GM21723 (cell line): Measurements from ENCODE around the gene GSTM2.
"Not testable (repeated sequence)": the region's sequence is repeated elsewhere in the genome, so short reads cannot be mapped to it uniquely, and the experiment has no call there.

ENCODE experiments used
- ATAC-seq: cut with Tn5 transposase; IDR thresholded peaks from one replicate; pipeline ENCODE4 v1.9.1; 2021; ENCODE audit warnings: mild to moderate bottlenecking, moderate library complexity; ENCODE audit not compliant: unreplicated experiment

The GSTM2 gene

GRCh38 chr1:109673861-109674260, 6.0 kb downstream of the GSTM2 start:
- not testable (repeated sequence) for ATAC-seq

- not testable (repeated sequence) for ATAC-seq
Observed at GRCh38 chr1:109676683-109677381, 9.0 kb downstream of the GSTM2 start.

DNA sequence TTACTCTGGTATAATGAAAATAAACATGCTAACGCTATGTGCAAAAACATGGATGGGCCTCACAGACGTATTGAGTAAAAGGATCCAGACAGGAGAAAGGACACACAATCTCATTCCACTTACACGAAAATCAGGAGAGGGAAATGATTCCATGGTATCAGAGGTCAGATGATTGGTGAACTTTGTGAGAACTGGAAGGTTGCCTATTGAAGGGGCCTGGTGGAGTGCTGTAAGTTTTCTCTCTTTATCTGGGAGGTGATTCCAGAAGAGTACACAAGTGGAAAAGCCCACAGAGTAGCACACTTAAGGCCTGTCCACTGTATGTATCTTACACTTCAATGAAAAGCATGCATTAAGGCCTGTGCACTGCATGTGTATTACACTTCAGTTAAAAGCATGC, 9.6 kb downstream of the GSTM2 start:
- ATAC-seq: no peak

DNA sequence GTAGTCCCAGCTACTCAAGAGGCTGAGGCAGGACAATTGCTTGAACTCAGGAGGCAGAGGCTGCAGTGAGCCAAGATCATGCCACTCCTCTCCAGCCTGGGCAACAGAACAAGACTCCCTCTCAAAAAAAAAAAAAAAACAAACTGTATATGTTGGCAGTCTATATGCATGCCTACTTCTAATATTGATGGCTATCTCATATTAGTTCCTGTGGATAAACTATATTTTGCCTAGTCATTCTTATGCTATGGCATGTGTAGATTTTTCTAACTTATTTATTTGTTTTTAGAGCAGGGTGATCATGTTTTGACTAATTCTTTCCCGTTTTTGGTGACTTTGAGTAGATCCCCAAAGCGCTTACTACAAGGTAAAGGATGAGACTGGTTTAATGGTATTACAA, 10.8 kb downstream of the GSTM2 start:
- ATAC-seq: not testable (repeated sequence)

DNA sequence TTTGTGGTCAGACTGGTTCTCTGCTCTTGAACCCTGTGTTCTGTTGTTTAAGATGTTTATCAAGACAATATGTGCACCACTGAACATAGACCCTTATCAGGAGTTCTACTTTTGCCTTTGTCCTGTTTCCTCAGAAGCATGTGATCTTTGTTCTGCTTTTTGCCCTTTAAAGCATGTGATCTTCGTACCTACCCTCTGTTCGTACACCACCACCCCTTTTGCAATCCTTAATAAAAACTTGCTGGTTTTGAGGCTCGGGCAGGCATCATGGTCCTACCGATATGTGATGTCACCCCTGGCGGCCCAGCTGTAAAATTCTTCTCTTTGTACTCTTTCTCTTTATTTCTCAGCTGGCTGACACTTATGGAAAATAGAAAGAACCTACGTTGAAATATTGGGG, 16.9 kb downstream of the GSTM2 start:
- ATAC-seq: not testable (repeated sequence)

- not testable (repeated sequence) for ATAC-seq
Observed at GRCh38 chr1:109685399-109685798, 17.5 kb downstream of the GSTM2 start.

GRCh38 chr1:109685890-109686289, 18.0 kb downstream of the GSTM2 start:
- ATAC-seq: not testable (repeated sequence)

GRCh38 chr1:109687109-109687508, 19.3 kb downstream of the GSTM2 start:
- ATAC-seq: not testable (repeated sequence)

DNA sequence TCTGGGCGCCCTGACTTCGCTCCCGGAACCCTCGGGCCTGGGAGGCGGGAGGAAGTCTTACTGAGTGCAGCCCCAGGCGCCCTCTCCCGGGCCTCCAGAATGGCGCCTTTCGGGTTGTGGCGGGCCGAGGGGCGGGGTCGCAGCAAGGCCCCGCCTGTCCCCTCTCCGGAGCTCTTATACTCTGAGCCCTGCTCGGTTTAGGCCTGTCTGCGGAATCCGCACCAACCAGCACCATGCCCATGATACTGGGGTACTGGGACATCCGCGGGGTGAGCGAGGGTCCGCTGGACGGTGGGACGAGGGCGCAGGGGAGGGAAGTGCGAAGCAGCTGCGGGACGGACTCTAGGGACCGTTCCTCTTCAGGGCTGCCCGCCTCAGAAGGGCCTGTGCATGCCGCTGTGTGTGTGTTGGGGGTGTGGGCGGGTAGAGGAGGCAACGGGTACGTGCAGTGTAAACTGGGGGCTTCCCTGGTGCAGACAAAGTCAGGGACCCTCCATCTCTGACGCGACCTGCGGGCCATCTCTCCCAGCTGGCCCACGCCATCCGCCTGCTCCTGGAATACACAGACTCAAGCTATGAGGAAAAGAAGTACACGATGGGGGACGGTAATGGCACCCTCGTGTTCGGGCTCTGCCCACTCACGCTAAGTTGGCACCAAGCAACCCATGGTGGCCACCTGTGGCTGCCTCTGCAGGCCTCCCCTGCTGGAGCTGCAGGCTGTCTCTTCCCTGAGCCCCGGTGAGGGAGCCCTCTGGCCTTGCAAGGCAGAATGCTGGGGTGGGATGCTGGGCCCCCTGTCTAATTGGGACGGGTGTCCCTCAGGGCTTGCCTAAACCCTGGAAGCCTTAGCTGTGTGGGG, 20.0 kb downstream of the GSTM2 start, which contains the start of gene GSTM1:
GSTM1 (plus strand) TSS at position 177 of the 859 bp plus-strand sequence; CDS start at position 234, 57 bp downstream.
- ATAC-seq: no peak

- ATAC-seq: no peak
Observed at GRCh38 chr1:109689844-109690405, 22.1 kb downstream of the GSTM2 start.

DNA sequence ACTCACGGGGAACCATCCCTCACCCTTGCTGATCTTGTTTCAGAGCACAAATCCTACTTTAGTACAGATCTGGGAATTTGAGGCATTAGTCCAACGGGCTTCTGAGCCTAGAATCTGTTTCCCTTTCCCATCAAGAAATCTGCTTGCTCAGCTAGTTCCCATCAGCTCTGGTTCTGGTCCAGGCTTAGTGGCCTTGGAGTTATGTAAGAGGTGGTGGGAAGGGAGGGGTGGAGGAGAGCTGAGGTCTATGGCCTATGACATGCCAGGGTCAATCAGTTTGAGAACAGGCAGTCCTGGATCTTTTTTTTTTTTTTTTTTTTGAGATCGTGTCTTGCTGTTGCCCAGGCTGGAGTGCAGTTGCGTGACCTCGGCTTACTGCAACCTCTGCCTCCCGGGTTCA, 23.9 kb downstream of the GSTM2 start:
- no peak for ATAC-seq

DNA sequence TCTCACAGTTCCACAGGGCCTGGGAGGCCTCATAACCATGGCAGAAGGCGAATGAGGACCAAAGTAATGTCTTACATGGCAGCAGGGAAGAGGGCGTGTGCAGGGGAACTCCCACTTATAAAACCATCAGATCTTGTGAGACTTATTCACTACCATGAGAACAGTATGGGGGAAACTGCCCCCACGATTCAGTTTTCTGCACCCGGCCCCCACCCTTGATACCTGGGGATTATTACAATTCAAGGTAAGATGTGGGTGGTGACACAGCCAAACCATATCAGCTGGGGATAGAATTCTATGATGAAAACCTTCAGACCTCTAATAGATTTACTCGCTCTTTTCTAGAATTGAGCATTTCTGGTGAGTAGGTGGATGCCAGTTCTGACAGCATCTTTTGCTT, 26.5 kb downstream of the GSTM2 start:
- not testable (repeated sequence) for ATAC-seq

- not testable (repeated sequence) for ATAC-seq
Observed at GRCh38 chr1:109695138-109695537, 27.3 kb downstream of the GSTM2 start.

- no peak for ATAC-seq
Observed at GRCh38 chr1:109697066-109697465, 29.2 kb downstream of the GSTM2 start.

- not testable (repeated sequence) for ATAC-seq
Observed at GRCh38 chr1:109697861-109698260, 30.0 kb downstream of the GSTM2 start.

GRCh38 chr1:109702940-109703339, 35.1 kb downstream of the GSTM2 start:
- ATAC-seq: not testable (repeated sequence)

DNA sequence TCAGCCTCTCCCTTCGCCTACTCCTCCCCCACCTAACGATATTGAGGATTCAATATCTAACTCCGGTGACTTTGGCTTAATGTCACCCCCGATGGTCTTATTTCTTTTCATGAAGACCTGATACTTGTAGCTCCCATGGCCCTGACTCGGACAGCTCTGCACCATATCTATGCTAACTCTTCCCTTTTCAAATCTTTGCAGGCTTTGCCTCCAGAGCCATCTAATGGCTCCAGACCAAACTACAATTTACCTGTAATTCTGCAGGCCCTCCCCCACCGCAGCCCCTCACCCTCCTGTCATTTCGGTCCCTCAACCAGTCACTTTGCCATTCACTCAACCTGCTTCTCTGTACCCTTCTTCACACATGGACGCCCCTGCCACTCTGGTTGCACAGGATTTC, 36.3 kb downstream of the GSTM2 start:
- no peak for ATAC-seq

- no peak for ATAC-seq
Observed at GRCh38 chr1:109705411-109705810, 37.6 kb downstream of the GSTM2 start.

DNA sequence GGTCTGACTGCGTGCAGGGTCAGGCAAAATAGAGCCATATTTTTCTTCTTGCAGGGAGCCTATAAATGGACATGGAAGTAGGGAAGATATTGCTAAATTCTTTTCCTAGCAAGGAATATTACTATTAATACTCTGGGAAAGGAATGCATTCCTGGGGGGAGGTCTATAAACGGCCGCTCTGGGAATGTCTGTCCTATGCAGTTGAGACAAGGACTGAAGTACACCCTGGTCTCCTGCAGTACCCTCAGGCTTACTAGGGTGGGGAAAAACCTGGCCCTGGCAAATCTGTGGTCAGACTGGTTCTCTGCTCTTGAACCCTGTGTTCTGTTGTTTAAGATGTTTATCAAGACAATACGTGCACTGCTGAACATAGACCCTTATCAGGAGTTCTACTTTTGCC, 41.1 kb downstream of the GSTM2 start:
- not testable (repeated sequence) for ATAC-seq

GRCh38 chr1:109709822-109710221, 42.0 kb downstream of the GSTM2 start:
- not testable (repeated sequence) for ATAC-seq

DNA sequence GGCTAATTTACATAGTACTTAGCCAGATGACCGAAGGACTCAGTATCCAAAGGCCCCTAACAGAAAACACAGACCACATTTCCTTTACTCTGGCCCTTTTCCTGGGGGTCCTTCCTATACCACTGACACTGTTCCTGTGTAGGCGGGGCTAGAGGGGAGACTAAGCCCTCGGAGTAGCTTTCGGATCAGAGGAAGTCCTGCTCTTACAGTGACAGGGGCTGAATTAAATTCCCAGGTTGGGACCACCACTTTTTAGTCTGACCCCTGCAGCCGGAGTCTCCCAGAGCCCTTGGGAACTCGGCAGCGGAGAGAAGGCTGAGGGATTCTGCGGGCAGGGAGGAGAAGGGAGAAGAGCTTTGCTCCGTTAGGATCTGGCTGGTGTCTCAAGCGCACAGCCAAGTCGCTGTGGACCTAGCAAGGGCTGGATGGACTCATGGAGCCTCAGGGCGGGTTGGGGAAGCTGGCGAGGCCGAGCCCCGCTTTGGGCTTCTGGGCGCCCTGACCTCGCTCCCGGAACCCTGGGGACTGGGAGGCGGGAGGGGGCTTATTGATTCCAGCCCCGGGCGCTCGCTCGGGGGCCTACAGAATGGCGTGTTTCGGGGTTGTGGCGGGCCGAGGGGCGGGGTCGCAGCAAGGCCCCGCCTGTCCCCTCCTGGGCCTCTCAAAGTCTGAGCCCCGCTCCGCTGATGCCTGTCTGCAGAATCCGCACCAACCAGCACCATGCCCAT, 43.9 kb downstream of the GSTM2 start, which contains the start of gene GSTM5:
GSTM5 (plus strand) TSS at position 659 of the 728 bp plus-strand sequence; CDS start at position 721, 62 bp downstream.
- ATAC-seq: not testable (repeated sequence)
